ENCODE data around the gene VRK1.

Gene VRK1

DNA sequence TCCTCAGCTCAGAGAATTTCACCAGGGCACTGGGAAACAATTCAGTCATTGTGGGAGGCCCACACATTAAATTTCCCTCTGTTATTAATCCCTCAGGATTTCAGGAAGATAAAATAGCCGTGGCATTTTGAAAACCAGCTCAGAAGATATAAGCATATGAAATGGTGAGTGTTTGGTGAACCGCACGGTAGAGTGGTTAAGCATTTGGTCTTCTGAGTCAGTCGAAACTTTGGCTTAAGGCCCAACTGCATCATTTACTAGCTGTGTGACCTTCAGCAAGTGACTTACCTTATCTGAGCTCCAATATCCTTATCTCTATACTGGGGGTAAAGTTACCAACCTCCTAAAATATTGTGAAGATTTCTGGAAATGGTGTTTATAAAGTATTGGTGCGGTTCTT lies 5.2 kb upstream of the VRK1 start:
- no peak for DNase-seq

DNA sequence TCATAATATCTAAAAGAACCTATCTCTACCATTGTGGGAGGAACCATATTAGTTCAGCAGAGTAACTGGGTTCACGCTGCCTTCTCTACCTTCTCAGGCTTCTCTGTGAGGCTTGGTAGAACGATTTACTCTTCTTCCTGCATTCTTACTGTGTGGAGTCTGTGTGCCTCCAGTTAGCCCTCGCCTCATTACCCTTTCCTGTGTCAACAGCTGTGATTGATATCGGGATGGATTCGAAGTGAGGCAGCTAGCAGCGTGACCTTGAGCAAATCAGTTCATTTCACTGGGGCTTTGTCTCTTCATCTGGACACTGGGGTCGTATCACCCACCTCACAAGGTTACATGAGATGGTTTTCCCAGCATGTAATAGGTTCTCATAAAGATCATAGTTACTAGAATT lies 4.6 kb upstream of the VRK1 start:
- no peak for DNase-seq

DNA sequence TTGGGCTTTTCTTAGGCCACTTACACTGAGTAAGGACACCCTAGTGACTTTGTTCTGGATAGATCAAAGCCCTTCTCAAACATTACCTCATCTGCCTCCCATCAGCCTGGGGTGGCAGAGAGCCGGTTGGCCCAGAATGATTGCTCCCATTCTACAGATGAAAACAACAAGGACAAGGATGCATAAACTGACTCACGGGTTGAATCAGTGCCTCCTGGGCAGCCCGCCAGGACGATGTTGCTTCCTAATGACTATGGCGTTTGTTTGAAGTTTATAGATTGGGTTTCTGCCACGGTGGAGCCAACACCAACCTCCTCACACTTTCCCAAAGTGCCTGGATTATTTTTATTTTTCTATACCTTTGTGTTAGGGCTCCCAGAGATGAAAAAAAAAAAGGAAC lies 3.6 kb upstream of the VRK1 start:
- DNase-seq: no peak

GRCh38 chr14:96795109-96795828 lies 1.9 kb upstream of the VRK1 start:
- no peak for DNase-seq

GRCh38 chr14:96797582-96798349 lies 584 bp downstream of the VRK1 start:
- peak; percentile 55 for DNase-seq

GRCh38 chr14:96798956-96799355 lies 1.8 kb downstream of the VRK1 start:
- DNase-seq: no peak

GRCh38 chr14:96799489-96800054 lies 2.4 kb downstream of the VRK1 start:
- no peak for DNase-seq

- DNase-seq: no peak
These were observed 4.7 kb downstream of the VRK1 start for GRCh38 chr14:96801931-96802330.

- no peak for DNase-seq
These were observed 5.8 kb downstream of the VRK1 start for GRCh38 chr14:96802963-96803362.

DNA sequence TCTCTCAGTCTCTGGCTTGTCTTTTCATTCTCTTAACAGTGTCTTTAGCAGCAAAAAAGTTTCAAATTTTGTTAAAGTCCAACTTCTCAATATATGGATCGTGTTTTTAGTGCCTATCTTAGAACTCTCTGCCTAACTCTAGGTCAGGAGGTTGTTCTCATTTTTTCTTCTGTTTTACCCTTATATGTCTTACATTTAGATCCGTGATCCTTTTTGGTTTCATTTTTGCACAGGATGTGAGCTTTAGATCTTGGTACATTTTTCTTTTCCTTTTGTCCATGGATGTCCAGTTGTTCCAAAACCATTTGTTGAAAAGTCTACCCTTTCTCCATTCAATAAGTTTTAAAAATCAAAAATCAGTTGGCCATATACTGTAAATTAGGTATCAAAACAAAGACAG lies 6.8 kb downstream of the VRK1 start:
- no peak for DNase-seq

- no peak for DNase-seq
These were observed 7.7 kb downstream of the VRK1 start for GRCh38 chr14:96804895-96805294.

GRCh38 chr14:96805956-96806355 lies 8.8 kb downstream of the VRK1 start:
- DNase-seq: no peak

DNA sequence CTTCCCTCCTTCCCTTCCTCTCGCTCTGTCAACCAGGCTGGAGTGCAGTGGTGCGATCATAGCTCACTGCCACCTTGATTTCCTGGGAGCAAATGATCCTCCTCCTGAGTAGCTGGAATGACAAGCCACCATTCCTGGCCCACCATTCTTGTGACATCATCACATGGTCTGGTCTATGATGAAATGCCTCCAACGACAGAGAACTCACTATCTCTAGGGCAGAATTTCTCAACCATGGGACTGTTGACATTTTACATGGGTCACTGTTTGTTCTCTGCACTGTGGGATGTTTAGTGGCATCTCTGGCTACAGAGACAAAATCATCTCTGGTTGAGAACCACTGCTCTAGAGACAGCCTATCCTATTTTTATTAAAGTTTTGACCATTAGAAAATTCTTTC lies 9.7 kb downstream of the VRK1 start:
- DNase-seq: no peak

DNA sequence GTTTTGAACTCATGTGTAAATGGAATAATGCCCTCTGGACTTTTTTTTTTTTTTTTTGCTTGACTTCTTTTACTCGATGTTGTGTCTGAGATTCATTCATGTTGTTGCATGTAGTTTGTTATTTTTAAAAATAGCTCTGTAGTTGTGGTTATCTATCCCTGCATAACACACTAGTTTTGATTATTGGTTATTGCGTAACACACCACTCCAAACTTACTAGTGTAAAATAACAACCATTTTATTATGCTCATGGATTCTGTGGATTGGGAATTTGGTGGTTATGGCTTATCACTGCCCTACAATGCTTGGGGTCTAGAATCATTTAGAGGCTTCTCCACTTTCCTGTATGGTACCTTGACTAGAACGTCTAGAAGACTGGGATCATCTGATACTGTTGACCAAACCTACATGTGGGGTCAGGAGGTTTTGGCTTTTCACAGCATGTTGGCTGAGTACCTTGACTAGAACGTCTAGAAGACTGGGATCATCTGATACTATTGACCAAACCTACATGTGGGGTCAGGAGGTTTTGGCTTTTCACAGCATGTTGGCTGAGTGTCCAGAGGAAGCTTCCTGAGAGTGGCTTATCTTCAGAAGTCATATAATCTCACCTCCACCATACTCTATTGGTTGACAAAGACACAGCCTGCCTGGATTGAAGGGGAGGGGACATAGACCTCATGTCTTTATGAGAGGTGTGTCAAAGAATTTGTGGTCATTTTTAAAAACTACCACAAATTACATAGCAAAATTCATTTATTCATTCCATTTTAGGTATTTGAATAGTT lies 11.6 kb downstream of the VRK1 start:
- DNase-seq: no peak

GRCh38 chr14:96811265-96811664 lies 14.1 kb downstream of the VRK1 start:
- no peak for DNase-seq

DNA sequence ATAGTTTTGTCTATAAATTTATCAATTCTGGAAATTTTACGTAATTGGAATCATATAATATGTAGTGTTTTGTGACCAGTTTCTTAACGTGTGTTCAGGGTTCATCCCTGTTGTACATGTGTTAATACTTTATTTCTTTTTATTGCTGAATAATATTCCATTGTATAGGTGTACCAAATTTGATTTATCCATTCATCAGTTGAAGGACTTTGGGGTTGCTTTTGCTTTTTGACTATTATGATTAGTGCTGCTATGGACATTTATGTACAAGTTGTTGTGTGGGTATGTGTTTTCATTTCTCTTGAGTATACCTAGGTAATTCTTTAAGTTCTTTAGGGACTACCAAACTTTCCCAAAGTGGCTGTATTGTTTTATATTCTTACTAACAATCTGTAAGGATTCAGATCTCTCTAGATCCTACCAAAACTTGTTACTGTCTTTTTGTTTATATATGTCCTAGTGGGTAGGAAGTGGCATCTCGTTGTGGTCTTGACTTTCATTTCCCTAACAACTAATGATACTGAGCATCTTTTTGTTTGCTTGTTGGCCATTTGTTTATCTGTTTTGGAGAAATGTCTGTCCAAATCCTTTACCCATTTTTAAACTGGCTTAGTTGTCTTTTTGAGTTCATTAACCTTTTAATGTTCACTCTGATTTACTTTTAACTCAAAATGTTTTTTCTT lies 14.9 kb downstream of the VRK1 start:
- no peak for DNase-seq

DNA sequence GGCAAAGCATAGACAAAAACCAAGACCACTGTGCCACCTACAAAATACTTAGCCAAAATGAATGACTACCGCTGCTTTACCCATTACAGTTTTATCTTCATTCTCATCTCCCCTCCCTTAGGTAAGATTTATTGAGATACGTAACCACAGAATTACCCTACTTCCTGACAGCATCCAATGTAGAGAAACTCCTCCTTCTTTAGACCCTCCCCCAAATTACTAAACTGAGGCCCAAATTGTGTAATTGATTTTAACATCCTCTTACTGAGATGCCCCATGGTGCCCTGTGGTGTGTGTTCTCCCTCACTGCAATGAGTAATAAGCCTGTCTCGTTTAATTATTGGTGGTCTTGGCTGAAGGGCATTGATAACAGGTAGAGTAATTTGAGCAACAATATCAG lies 19.1 kb downstream of the VRK1 start:
- peak; percentile 20 for DNase-seq

GRCh38 chr14:96817750-96818666 lies 20.8 kb downstream of the VRK1 start:
- DNase-seq: no peak

DNA sequence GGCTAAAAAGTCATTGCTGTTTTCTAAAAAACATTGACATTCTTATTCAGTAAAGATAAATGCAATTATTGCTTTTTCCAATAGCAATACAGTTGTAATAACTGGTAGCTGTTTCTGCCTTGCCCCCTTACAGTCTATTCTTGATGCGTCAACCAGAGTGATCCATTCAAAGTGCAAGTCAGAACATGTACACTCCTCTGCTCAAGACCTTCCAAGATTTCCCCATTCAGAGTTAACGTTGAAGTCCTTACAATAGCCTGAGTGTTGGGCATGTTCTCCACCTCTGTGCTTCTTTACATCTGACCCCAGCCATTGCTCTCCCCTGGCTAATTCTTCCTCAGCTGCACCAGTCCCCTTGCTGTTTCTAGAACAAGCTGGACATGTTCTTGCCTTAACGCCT lies 24.3 kb downstream of the VRK1 start:
- DNase-seq: no peak

DNA sequence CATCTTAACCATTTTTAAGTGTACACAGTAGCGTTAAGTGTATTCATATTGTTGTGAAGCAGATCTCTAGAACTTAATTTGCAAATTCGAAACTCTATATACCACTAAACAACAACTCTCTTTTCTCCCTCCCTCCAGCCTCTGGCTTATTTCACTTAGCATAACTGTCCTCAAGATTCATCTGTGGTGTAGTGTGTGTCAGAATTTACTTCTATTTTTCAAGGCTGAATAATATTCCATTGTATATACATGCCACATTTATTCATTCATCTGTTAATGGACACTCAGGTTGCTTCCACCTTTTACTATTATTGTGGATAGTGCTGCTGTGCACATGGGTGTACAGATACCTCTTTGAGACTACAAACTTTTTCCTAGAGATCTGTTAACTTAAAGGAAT lies 26.5 kb downstream of the VRK1 start:
- DNase-seq: no peak

GRCh38 chr14:96824283-96824682 lies 27.1 kb downstream of the VRK1 start:
- no peak for DNase-seq

GRCh38 chr14:96826818-96827217 lies 29.6 kb downstream of the VRK1 start:
- DNase-seq: no peak
